Measurements from ENCODE around the gene TJP2. TPM values are rescaled to one million over a fixed set of nuclear protein-coding genes. Genes with fewer than 3 reads are reported as not detected.

TJP2 gene
- polyA plus RNA-seq, 1 donor, result 163 TPM

- Histone ChIP-seq H3K36me3 (ENCODE audit: control insufficient read depth, insufficient read depth, low read length) (peaks cover 50% of the 10 kb centered on the region), H3K27me3 (ENCODE audit: control insufficient read depth, insufficient read depth, low read length) (no peaks in the 10 kb centered on the region), H3K4me1 (ENCODE audit: control insufficient read depth, insufficient read depth, low read length) (no peaks in the 10 kb centered on the region), H3K4me3 (ENCODE audit: low read length) (no peak overlapping the region), H3K27ac (ENCODE audit: low read length) (no peak overlapping the region), H3K9me3 (ENCODE audit: control insufficient read depth, low read depth, low read length) (no peaks in the 10 kb centered on the region)
- no CpG with 5 or more reads among the region's 3 CpGs for WGBS (ENCODE audit: insufficient coverage, low lambda C conversion rate)
- DNase-seq, result no peak
Observed at GRCh38 chr9:69218166-69218565, 44.1 kb downstream of the TJP2 start.

GRCh38 chr9:69221036-69221435, 47.0 kb downstream of the TJP2 start:
- Histone ChIP-seq H3K36me3 (ENCODE audit: control insufficient read depth, insufficient read depth, low read length) (peaks cover 59% of the 10 kb centered on the region), H3K27ac (ENCODE audit: low read length) (no peak overlapping the region), H3K9me3 (ENCODE audit: control insufficient read depth, low read depth, low read length) (no peaks in the 10 kb centered on the region), H3K27me3 (ENCODE audit: control insufficient read depth, insufficient read depth, low read length) (no peaks in the 10 kb centered on the region), H3K4me1 (ENCODE audit: control insufficient read depth, insufficient read depth, low read length) (no peaks in the 10 kb centered on the region), H3K4me3 (ENCODE audit: low read length) (no peak overlapping the region)
- WGBS (ENCODE audit: insufficient coverage, low lambda C conversion rate), result no CpG with 5 or more reads among the region's 47 CpGs
- no peak for DNase-seq

- H3K4me1 ChIP-seq (ENCODE audit: control insufficient read depth, insufficient read depth, low read length), result no peaks in the 10 kb centered on the region
- no peaks in the 10 kb centered on the region for H3K27me3 ChIP-seq (ENCODE audit: control insufficient read depth, insufficient read depth, low read length)
- peaks cover 59% of the 10 kb centered on the region for H3K36me3 ChIP-seq (ENCODE audit: control insufficient read depth, insufficient read depth, low read length)
- no peak for DNase-seq
- H3K4me3 ChIP-seq (ENCODE audit: low read length), result no peak overlapping the region
- no peaks in the 10 kb centered on the region for H3K9me3 ChIP-seq (ENCODE audit: control insufficient read depth, low read depth, low read length)
- WGBS (ENCODE audit: insufficient coverage, low lambda C conversion rate), result no CpG with 5 or more reads among the region's 8 CpGs
- no peak overlapping the region for H3K27ac ChIP-seq (ENCODE audit: low read length)
Observed at GRCh38 chr9:69222970-69223369, 48.9 kb downstream of the TJP2 start.

GRCh38 chr9:69223605-69224004, 49.5 kb downstream of the TJP2 start:
- Histone ChIP-seq H3K4me1 (ENCODE audit: control insufficient read depth, insufficient read depth, low read length) (no peaks in the 10 kb centered on the region), H3K27ac (ENCODE audit: low read length) (no peak overlapping the region), H3K36me3 (ENCODE audit: control insufficient read depth, insufficient read depth, low read length) (peaks cover 58% of the 10 kb centered on the region), H3K27me3 (ENCODE audit: control insufficient read depth, insufficient read depth, low read length) (no peaks in the 10 kb centered on the region), H3K9me3 (ENCODE audit: control insufficient read depth, low read depth, low read length) (no peaks in the 10 kb centered on the region), H3K4me3 (ENCODE audit: low read length) (no peak overlapping the region)
- peak; percentile 14 to 22 for DNase-seq
- WGBS (ENCODE audit: insufficient coverage, low lambda C conversion rate), result 25% methylated on average over 2 of the region's 2 CpGs

GRCh38 chr9:69229367-69229766, 55.3 kb downstream of the TJP2 start:
- H3K27me3 ChIP-seq (ENCODE audit: control insufficient read depth, insufficient read depth, low read length), result no peaks in the 10 kb centered on the region
- no CpG with 5 or more reads among the region's 5 CpGs for whole genome bisulfite sequencing (ENCODE audit: insufficient coverage, low lambda C conversion rate)
- H3K4me3 ChIP-seq (ENCODE audit: low read length), result no peak overlapping the region
- no peaks in the 10 kb centered on the region for H3K4me1 ChIP-seq (ENCODE audit: control insufficient read depth, insufficient read depth, low read length)
- peaks cover 62% of the 10 kb centered on the region for H3K36me3 ChIP-seq (ENCODE audit: control insufficient read depth, insufficient read depth, low read length)
- no peak overlapping the region for H3K27ac ChIP-seq (ENCODE audit: low read length)
- DNase-seq, result no peak
- no peaks in the 10 kb centered on the region for H3K9me3 ChIP-seq (ENCODE audit: control insufficient read depth, low read depth, low read length)

- no CpG with 5 or more reads among the region's 6 CpGs for WGBS (ENCODE audit: insufficient coverage, low lambda C conversion rate)
- no peak overlapping the region for H3K4me3 ChIP-seq (ENCODE audit: low read length)
- no peaks in the 10 kb centered on the region for H3K4me1 ChIP-seq (ENCODE audit: control insufficient read depth, insufficient read depth, low read length)
- H3K36me3 ChIP-seq (ENCODE audit: control insufficient read depth, insufficient read depth, low read length), result peaks cover 64% of the 10 kb centered on the region
- no peak overlapping the region for H3K27ac ChIP-seq (ENCODE audit: low read length)
- H3K27me3 ChIP-seq (ENCODE audit: control insufficient read depth, insufficient read depth, low read length), result no peaks in the 10 kb centered on the region
- H3K9me3 ChIP-seq (ENCODE audit: control insufficient read depth, low read depth, low read length), result no peaks in the 10 kb centered on the region
- no peak for DNase-seq
Observed at GRCh38 chr9:69232135-69232534, 58.1 kb downstream of the TJP2 start.

GRCh38 chr9:69234683-69235082, 60.6 kb downstream of the TJP2 start:
- no CpG with 5 or more reads among the region's 3 CpGs for WGBS (ENCODE audit: insufficient coverage, low lambda C conversion rate)
- DNase-seq, result no peak
- no peak overlapping the region for H3K4me3 ChIP-seq (ENCODE audit: low read length)
- H3K4me1 ChIP-seq (ENCODE audit: control insufficient read depth, insufficient read depth, low read length), result no peaks in the 10 kb centered on the region
- H3K27me3 ChIP-seq (ENCODE audit: control insufficient read depth, insufficient read depth, low read length), result no peaks in the 10 kb centered on the region
- H3K9me3 ChIP-seq (ENCODE audit: control insufficient read depth, low read depth, low read length), result no peaks in the 10 kb centered on the region
- no peak overlapping the region for H3K27ac ChIP-seq (ENCODE audit: low read length)
- H3K36me3 ChIP-seq (ENCODE audit: control insufficient read depth, insufficient read depth, low read length), result peaks cover 64% of the 10 kb centered on the region

GRCh38 chr9:69236188-69236587, 62.1 kb downstream of the TJP2 start:
- no peaks in the 10 kb centered on the region for H3K9me3 ChIP-seq (ENCODE audit: control insufficient read depth, low read depth, low read length)
- no peak for DNase-seq
- no peaks in the 10 kb centered on the region for H3K4me1 ChIP-seq (ENCODE audit: control insufficient read depth, insufficient read depth, low read length)
- no peak overlapping the region for H3K4me3 ChIP-seq (ENCODE audit: low read length)
- H3K36me3 ChIP-seq (ENCODE audit: control insufficient read depth, insufficient read depth, low read length), result peaks cover 62% of the 10 kb centered on the region
- no peak overlapping the region for H3K27ac ChIP-seq (ENCODE audit: low read length)
- no peaks in the 10 kb centered on the region for H3K27me3 ChIP-seq (ENCODE audit: control insufficient read depth, insufficient read depth, low read length)
- no CpG with 5 or more reads among the region's 7 CpGs for WGBS (ENCODE audit: insufficient coverage, low lambda C conversion rate)

- Histone ChIP-seq H3K27me3 (ENCODE audit: control insufficient read depth, insufficient read depth, low read length) (no peaks in the 10 kb centered on the region), H3K4me3 (ENCODE audit: low read length) (no peak overlapping the region), H3K9me3 (ENCODE audit: control insufficient read depth, low read depth, low read length) (no peaks in the 10 kb centered on the region), H3K36me3 (ENCODE audit: control insufficient read depth, insufficient read depth, low read length) (peaks cover 69% of the 10 kb centered on the region), H3K27ac (ENCODE audit: low read length) (no peak overlapping the region), H3K4me1 (ENCODE audit: control insufficient read depth, insufficient read depth, low read length) (no peaks in the 10 kb centered on the region)
- no peak for DNase-seq
- WGBS (ENCODE audit: insufficient coverage, low lambda C conversion rate), result 93% methylated on average over 2 of the region's 4 CpGs
Observed at GRCh38 chr9:69237702-69238295, 63.7 kb downstream of the TJP2 start.

- H3K27me3 ChIP-seq (ENCODE audit: control insufficient read depth, insufficient read depth, low read length), result no peaks in the 10 kb centered on the region
- no peak overlapping the region for H3K4me3 ChIP-seq (ENCODE audit: low read length)
- no peak overlapping the region for H3K27ac ChIP-seq (ENCODE audit: low read length)
- DNase-seq, result no peak
- H3K9me3 ChIP-seq (ENCODE audit: control insufficient read depth, low read depth, low read length), result no peaks in the 10 kb centered on the region
- no peaks in the 10 kb centered on the region for H3K4me1 ChIP-seq (ENCODE audit: control insufficient read depth, insufficient read depth, low read length)
- WGBS (ENCODE audit: insufficient coverage, low lambda C conversion rate), result no CpG with 5 or more reads among the region's 2 CpGs
- H3K36me3 ChIP-seq (ENCODE audit: control insufficient read depth, insufficient read depth, low read length), result peaks cover 59% of the 10 kb centered on the region
Observed at GRCh38 chr9:69243116-69243515, 69.0 kb downstream of the TJP2 start.

GRCh38 chr9:69246629-69247028, 72.6 kb downstream of the TJP2 start:
- no peaks in the 10 kb centered on the region for H3K9me3 ChIP-seq (ENCODE audit: control insufficient read depth, low read depth, low read length)
- no peak overlapping the region for H3K4me3 ChIP-seq (ENCODE audit: low read length)
- DNase-seq, result no peak
- 100% methylated on average over 1 of the region's 2 CpGs for WGBS (ENCODE audit: insufficient coverage, low lambda C conversion rate)
- no peaks in the 10 kb centered on the region for H3K4me1 ChIP-seq (ENCODE audit: control insufficient read depth, insufficient read depth, low read length)
- no peak overlapping the region for H3K27ac ChIP-seq (ENCODE audit: low read length)
- H3K27me3 ChIP-seq (ENCODE audit: control insufficient read depth, insufficient read depth, low read length), result no peaks in the 10 kb centered on the region
- H3K36me3 ChIP-seq (ENCODE audit: control insufficient read depth, insufficient read depth, low read length), result peaks cover 64% of the 10 kb centered on the region

Measured in large intestine (tissue), 3 donors.